Endothelial cell of umbilical vein (primary cell): ENCODE measurements around the gene CHRNA1. TPM values are rescaled to one million over a fixed set of nuclear protein-coding genes. Genes with fewer than 3 reads are reported as not detected.

Experiments
- BruUV-seq: library from RNA; stranded (reverse); fragments of 400-500 nt; replicated peaks from 2 replicates; lab custom pipeline; 2021; lab: Mats Ljungman, UMichigan
- CTCF ChIA-PET: fragments of 300-600, 350-600 bp; sonication (Branson Sonifier 250); formaldehyde crosslinking; loops from one replicate; lab custom pipeline; 2021; ENCODE audit warnings: antibody characterized with exemption, inconsistent platforms; lab: Charles Lee
- POLR2A ChIA-PET: fragments of 300-600, 350-600 bp; sonication (Branson Sonifier 250); formaldehyde crosslinking; loops from one replicate; lab custom pipeline; 2021; ENCODE audit warnings: antibody characterized with exemption, inconsistent platforms; lab: Charles Lee
- DNase-seq: peaks from one replicate; pipeline ENCODE4 v3.0.0-alpha.2; 2011; ENCODE audit warnings: low read depth, low spot score
- FAIRE-seq: peaks from 2 replicates; lab custom pipeline; 2011; peaks lifted over from hg19 to GRCh38; lab: Jason Lieb, UNC
- H2AFZ ChIP-seq: 2 replicates; pipeline ENCODE4 v1.6.0; 2012; ENCODE audit warnings: low read depth, low read length, control low read depth, inconsistent platforms
- H3K27ac ChIP-seq: 2 replicates; pipeline ENCODE4 v1.5.1; 2011; ENCODE audit warnings: low read depth, mild to moderate bottlenecking, control low read depth, low read length, moderate library complexity; ENCODE audit not compliant: insufficient read depth
- H3K27me3 ChIP-seq, 2 experiments: 2 replicates each; pipeline versions ENCODE4 v1.6.0 to v1.6.1; 2011; ENCODE audit warnings: low read length in 2 of 2, mixed read lengths in 1 of 2; ENCODE audit not compliant: control insufficient read depth in 2 of 2, insufficient read depth in 2 of 2
- H3K36me3 ChIP-seq, 2 experiments: 2 replicates in 1 of 2; 3 replicates in 1 of 2; pipeline ENCODE4 v1.5.1; 2011; ENCODE audit warnings: low read length in 2 of 2, mild to moderate bottlenecking in 1 of 2, moderate library complexity in 1 of 2; ENCODE audit not compliant: control insufficient read depth in 2 of 2, insufficient read depth in 2 of 2; ENCODE audit errors: extremely low read depth in 1 of 2
- H3K4me1 ChIP-seq: 3 replicates; pipeline ENCODE4 v1.5.1; 2011; ENCODE audit warnings: mild to moderate bottlenecking, low read length; ENCODE audit not compliant: control insufficient read depth, insufficient read depth; ENCODE audit errors: extremely low read depth
- H3K4me2 ChIP-seq: 2 replicates; pipeline ENCODE4 v1.6.1; 2011; ENCODE audit warnings: low read length, control low read depth, mixed read lengths; ENCODE audit not compliant: insufficient read depth
- H3K4me3 ChIP-seq, 3 experiments: fragments of 200-600 bp in 1 of 3; sonication (generic), shearing (Covaris generic) in 1 of 3; replicated peaks in 1 of 3; 2 replicates each; pipeline ENCODE4 v1.5.1; 2011 to 2016; ENCODE audit warnings: control low read depth in 3 of 3, low read length in 3 of 3, mild to moderate bottlenecking in 2 of 3, inconsistent platforms in 1 of 3, low read depth in 1 of 3, moderate library complexity in 1 of 3; ENCODE audit not compliant: insufficient read depth in 1 of 3
- H3K79me2 ChIP-seq: 2 replicates; pipeline ENCODE4 v1.6.0; 2012; ENCODE audit warnings: low read length, inconsistent platforms; ENCODE audit not compliant: control insufficient read depth, insufficient read depth
- H3K9ac ChIP-seq: replicated peaks from 2 replicates; pipeline ENCODE3; 2011; ENCODE audit warnings: low read length, control low read depth; ENCODE audit not compliant: insufficient read depth; ENCODE audit errors: extremely low read depth
- H3K9me1 ChIP-seq: replicated peaks from 3 replicates; pipeline ENCODE4 v1.6.0; 2011; ENCODE audit warnings: mild to moderate bottlenecking, low read length; ENCODE audit not compliant: control insufficient read depth, insufficient read depth; ENCODE audit errors: extremely low read depth
- H3K9me3 ChIP-seq: replicated peaks from 2 replicates; pipeline ENCODE4 v1.5.1; 2012; ENCODE audit warnings: low read length, inconsistent platforms; ENCODE audit not compliant: control insufficient read depth, insufficient read depth
- H4K20me1 ChIP-seq: replicated peaks from 2 replicates; pipeline ENCODE3; 2011; ENCODE audit warnings: mild to moderate bottlenecking, low read length; ENCODE audit not compliant: control insufficient read depth, insufficient read depth; ENCODE audit errors: extremely low read depth
- CTCF ChIP-seq, 2 donors: IDR thresholded peaks; 1 replicate in 1 of 2; 2 replicates in 1 of 2; pipeline ENCODE4 v1.5.1; 2011; ENCODE audit warnings: low read length in 2 of 2, mild to moderate bottlenecking in 2 of 2, moderate library complexity in 2 of 2, control low read depth in 1 of 2, inconsistent platforms in 1 of 2, low read depth in 1 of 2; ENCODE audit not compliant: insufficient read depth in 1 of 2; ENCODE audit errors: extremely low read depth in 1 of 2
- EZH2 ChIP-seq: IDR thresholded peaks from 2 replicates; pipeline ENCODE4 v1.6.1; 2012; ENCODE audit warnings: borderline replicate concordance, low read depth, mild to moderate bottlenecking, moderate library complexity, low read length, inconsistent platforms; ENCODE audit not compliant: severe bottlenecking
- FOS ChIP-seq: IDR thresholded peaks from 2 replicates; pipeline ENCODE4 v1.6.1; 2011; ENCODE audit warnings: mild to moderate bottlenecking, low read length, moderate library complexity, borderline replicate concordance; ENCODE audit not compliant: insufficient read depth
- GATA2 ChIP-seq: IDR thresholded peaks from 2 replicates; pipeline ENCODE4 v1.7.0; 2011; ENCODE audit warnings: low read depth, mild to moderate bottlenecking, moderate library complexity, mixed read lengths, low read length; ENCODE audit not compliant: insufficient read length, insufficient read depth
- JUN ChIP-seq: IDR thresholded peaks from 2 replicates; pipeline ENCODE4 v1.6.1; 2011; ENCODE audit warnings: borderline replicate concordance, low read depth; ENCODE audit not compliant: insufficient read length, insufficient read depth
- MAX ChIP-seq: IDR thresholded peaks from 2 replicates; pipeline ENCODE4 v1.6.1; 2011; ENCODE audit not compliant: insufficient read depth, insufficient read length
- MYC ChIP-seq: IDR thresholded peaks from one replicate; pipeline ENCODE4 v1.6.1; 2011; ENCODE audit warnings: mild to moderate bottlenecking, low read depth, low read length
- POLR2A ChIP-seq: IDR thresholded peaks from 2 replicates; pipeline ENCODE4 v1.6.1; 2012; ENCODE audit warnings: low read depth, mild to moderate bottlenecking, control low read depth, low read length
- POLR2AphosphoS5 ChIP-seq: IDR thresholded peaks from 2 replicates; pipeline ENCODE4 v1.6.1; 2012; ENCODE audit warnings: low read depth, mild to moderate bottlenecking, control low read depth, low read length, moderate library complexity; ENCODE audit not compliant: insufficient read depth
- dilution Hi-C: fragments of 300-500 bp; cut with MboI; formaldehyde crosslinking; loops from one replicate; pipeline ENCODE4 v1.15.0; 2019; ENCODE audit warnings: low sequenced_read_pairs; ENCODE audit not compliant: extremely low pct_ligation_motif_present
- intact Hi-C: fragments of 100-400 bp; cut with micrococcal nuclease; formaldehyde crosslinking; loops from one replicate; pipeline ENCODE4 v1.10.0; 2022
- polyA plus RNA-seq, 4 experiments: library from polyadenylated mRNA; depleted of rRNA in 3 of 4; stranded (reverse) in 3 of 4; unstranded in 1 of 4; fragments of >200 nt; gene quantifications; 2 replicates each; pipeline versions ENCODE4 v1.2.1 to v1.2.3, GENCODE V29; 2011 to 2012; ENCODE audit warnings: missing spikeins in 1 of 4
- total RNA-seq: library from RNA; stranded (reverse); gene quantifications from 2 replicates; pipeline ENCODE4 v1.2.3, GENCODE V29; 2021

CHRNA1 gene
- total and polyA plus RNA-seq, 2 donors (not counting 3 experiments of a cell fraction or from before 2014, with no cell fraction given) = 11.3 to 18.2 TPM

GRCh38 chr2:174776223-174776622, 12.0 kb upstream of the CHRNA1 start:
- Histone ChIP-seq H3K9me3 (no peaks in the 10 kb centered on the region), H3K9me1 (no peaks in the 10 kb centered on the region), H4K20me1 (no peaks in the 10 kb centered on the region), H3K79me2 (no peaks in the 10 kb centered on the region), H3K4me2 (no peak overlapping the region), H3K36me3 (no peaks in the 10 kb centered on the region), H2AFZ (no peak overlapping the region), H3K27me3 (no peaks in the 10 kb centered on the region), H3K9ac (no peak overlapping the region), H3K4me1 (no peaks in the 10 kb centered on the region), H3K4me3 (no peak overlapping the region), H3K27ac (no peak overlapping the region)
- intact Hi-C loops (loop anchor here (10.0 kb wide), 1 partner anchor 319 kb away; no protein-coding TSS in a partner anchor), dilution Hi-C loops (loop anchor here (10.0 kb wide), 1 partner anchor 209 kb away; no protein-coding TSS in a partner anchor)
- no peak for DNase-seq
- ChIA-PET CTCF (interaction anchor here (1.6 to 9.2 kb wide), 3 partner anchors 12 to 212 kb away, joined by 9 to 584 read pairs (median 11); partner anchors contain the start of gene CHRNA1), POLR2A (no interaction called here)
- FAIRE-seq = no peak
- TF ChIP-seq CTCF (IDR thresholded peaks at IDR 0.05; ENCODE audit: extremely low read depth in 1 of 2, insufficient read depth in 1 of 2, low read depth in 1 of 2, low read length in 2 of 2) (peak; percentile 21 to 24), JUN (no peak)
- no TSS peak for BruUV-seq

GRCh38 chr2:174775571-174775980, 11.3 kb upstream of the CHRNA1 start:
- BruUV-seq = no TSS peak

More at GRCh38 chr2:174775571-174775980, 11.3 kb upstream of the CHRNA1 start:
- FAIRE-seq = no peak
- H3K4me2 ChIP-seq = no peak overlapping the region
- no peak overlapping the region for H3K4me3 ChIP-seq
- dilution Hi-C loops = loop anchor here (10.0 kb wide), 1 partner anchor 209 kb away; no protein-coding TSS in a partner anchor
- intact Hi-C loops = loop anchor here (10.0 kb wide), 1 partner anchor 319 kb away; no protein-coding TSS in a partner anchor
- no peak overlapping the region for H2AFZ ChIP-seq
- H3K27ac ChIP-seq = no peak overlapping the region
- no peaks in the 10 kb centered on the region for H3K4me1 ChIP-seq
- no peaks in the 10 kb centered on the region for H3K79me2 ChIP-seq
- H3K36me3 ChIP-seq = no peaks in the 10 kb centered on the region
- ChIA-PET CTCF (interaction anchor here (0.9 to 9.2 kb wide), 7 partner anchors 10 to 213 kb away, joined by 3 to 584 read pairs (median 8); partner anchors contain the start of gene CHRNA1), POLR2A (no interaction called here)
- no peak overlapping the region for H3K9ac ChIP-seq
- H3K9me1 ChIP-seq = no peaks in the 10 kb centered on the region
- no peaks in the 10 kb centered on the region for H3K27me3 ChIP-seq
- H4K20me1 ChIP-seq = no peaks in the 10 kb centered on the region
- no peak for TF ChIP-seq MAX
- no peak for TF ChIP-seq JUN
- TF ChIP-seq POLR2AphosphoS5 = no peak
- no peak for TF ChIP-seq EZH2
- TF ChIP-seq GATA2 = no peak
- TF ChIP-seq POLR2A = no peak
- no peak for TF ChIP-seq FOS
- no peak for TF ChIP-seq MYC
- TF ChIP-seq CTCF (IDR thresholded peaks at IDR 0.05; ENCODE audit: extremely low read depth in 1 of 2, insufficient read depth in 1 of 2, low read depth in 1 of 2, low read length in 2 of 2) = no peak
- H3K9me3 ChIP-seq = no peaks in the 10 kb centered on the region
- DNase-seq = no peak
